PC-9 (cell line): Measurements from ENCODE around the gene DNAH2. TPM values are rescaled to one million over a fixed set of nuclear protein-coding genes. Genes with fewer than 3 reads are reported as not detected.

Source experiments
- BruUV-seq: library from RNA; stranded (reverse); fragments of 400-500 nt; replicated peaks from 2 replicates; lab custom pipeline; 2021; lab: Mats Ljungman, UMichigan
- CTCF ChIA-PET: fragments of 300-600 bp; sonication (Branson Sonifier 250); formaldehyde crosslinking; loops from one replicate; lab custom pipeline; 2022; ENCODE audit warnings: antibody characterized with exemption; lab: Charles Lee
- POLR2A ChIA-PET: fragments of 300-600 bp; sonication (Branson Sonifier 250); formaldehyde crosslinking; loops from one replicate; lab custom pipeline; 2022; ENCODE audit warnings: antibody characterized with exemption; ENCODE audit not compliant: unreplicated experiment; lab: Charles Lee
- DNase-seq, 2 experiments: peaks; one replicate each; pipeline versions ENCODE4 v3.0.0 to v3.0.0-alpha.2; 2015 to 2022; ENCODE audit warnings: mixed read lengths in 1 of 2
- H2AFZ ChIP-seq: fragments of 200-600 bp; sonication (generic); 2 replicates; pipeline ENCODE4 v1.8.1; 2017; ENCODE audit warnings: antibody characterized with exemption
- H3F3A ChIP-seq: fragments of 200-600 bp; sonication (generic); 2 replicates; pipeline ENCODE4 v1.8.1; 2017; ENCODE audit warnings: antibody characterized with exemption, mild to moderate bottlenecking, low read depth; ENCODE audit not compliant: insufficient read depth
- H3K27ac ChIP-seq: fragments of 200-600 bp; sonication (generic); 2 replicates; pipeline ENCODE4 v1.6.1; 2016; ENCODE audit warnings: mixed run types
- H3K27me3 ChIP-seq: fragments of 200-600 bp; sonication (generic); 2 replicates; pipeline ENCODE4 v1.6.1; 2016; ENCODE audit warnings: low read depth, mixed run types; ENCODE audit not compliant: insufficient read depth
- H3K36me3 ChIP-seq: fragments of 200-600 bp; sonication (generic); 2 replicates; pipeline ENCODE4 v1.6.1; 2016; ENCODE audit warnings: low read depth, mixed run types
- H3K4me1 ChIP-seq: fragments of 200-600 bp; sonication (generic); replicated peaks from 2 replicates; pipeline ENCODE4 v1.6.1; 2016; ENCODE audit warnings: mixed run types; ENCODE audit not compliant: insufficient read depth
- H3K4me2 ChIP-seq: fragments of 200-600 bp; sonication (generic); 2 replicates; pipeline ENCODE4 v1.6.1; 2017; ENCODE audit warnings: mixed run types
- H3K4me3 ChIP-seq: fragments of 200-600 bp; sonication (generic); 2 replicates; pipeline ENCODE4 v1.6.1; 2016; ENCODE audit warnings: mixed run types
- H3K79me2 ChIP-seq: fragments of 200-600 bp; sonication (generic); 2 replicates; pipeline ENCODE4 v1.6.1; 2017; ENCODE audit warnings: low read depth, mixed run types
- H3K9me2 ChIP-seq: fragments of 200-600 bp; sonication (generic); 2 replicates; pipeline ENCODE4 v1.8.1; 2017; ENCODE audit warnings: mild to moderate bottlenecking; ENCODE audit not compliant: insufficient read depth
- H3K9me3 ChIP-seq: fragments of 200-600 bp; sonication (generic); 2 replicates; pipeline ENCODE4 v1.8.1; 2016; ENCODE audit warnings: low read depth; ENCODE audit not compliant: insufficient read depth
- H4K20me1 ChIP-seq: fragments of 200-600 bp; sonication (generic); 2 replicates; pipeline ENCODE4 v1.8.1; 2017; ENCODE audit not compliant: insufficient read depth
- CTCF ChIP-seq: fragments of 200-600 bp; sonication (generic); conservative IDR thresholded peaks from 2 replicates; pipeline ENCODE4 v1.6.1; 2017; ENCODE audit warnings: mixed run types, antibody characterized with exemption, mild to moderate bottlenecking, moderate library complexity
- EZH2 ChIP-seq: fragments of 200-600 bp; sonication (generic); IDR thresholded peaks from 2 replicates; pipeline ENCODE4 v1.8.0; 2017; ENCODE audit warnings: antibody characterized with exemption, low read depth
- intact Hi-C: fragments of 100-400 bp; cut with micrococcal nuclease; formaldehyde crosslinking; loops from one replicate; pipeline ENCODE4 v1.10.0; 2022; ENCODE audit not compliant: unreplicated experiment
- total RNA-seq: library from RNA; stranded (reverse); gene quantifications from 2 replicates; pipeline ENCODE4 v1.2.3, GENCODE V29; 2021

Gene DNAH2
- total RNA-seq, 1 experiment from 2014 or later: 10.6 TPM

GRCh38 chr17:7825206-7825990 is 107.9 kb downstream of the DNAH2 start:
- no peak overlapping the region for H3K4me3 ChIP-seq
- no peak overlapping the region for H3K27ac ChIP-seq
- H2AFZ ChIP-seq: no peak overlapping the region
- H3F3A ChIP-seq: no peaks in the 10 kb centered on the region; the same call in 1 of the 2 replicates
- no peaks in the 10 kb centered on the region for H3K9me2 ChIP-seq
- H3K4me1 ChIP-seq: no peaks in the 10 kb centered on the region
- no peak overlapping the region for H3K4me2 ChIP-seq
- no peaks in the 10 kb centered on the region for H3K36me3 ChIP-seq
- ChIA-PET CTCF (interaction anchor here (0.6 to 1.5 kb wide), 4 partner anchors 12 to 216 kb away, joined by 3 to 4 read pairs (median 3); no protein-coding TSS in a partner anchor), POLR2A (interaction anchor here (0.6 kb wide), 1 partner anchor 34 kb away, joined by 4 read pairs; no protein-coding TSS in a partner anchor)
- no peaks in the 10 kb centered on the region for H4K20me1 ChIP-seq
- no peak for TF ChIP-seq CTCF
- TF ChIP-seq EZH2: no peak
- no peaks in the 10 kb centered on the region for H3K9me3 ChIP-seq
- DNase-seq: no peak
- no peaks in the 10 kb centered on the region for H3K79me2 ChIP-seq
- BruUV-seq: no TSS peak
- H3K27me3 ChIP-seq: no peaks in the 10 kb centered on the region
- intact Hi-C loops: no loop called here

GRCh38 chr17:7830616-7831015 is 113.1 kb downstream of the DNAH2 start:
- Histone ChIP-seq H3K4me1 (no peaks in the 10 kb centered on the region), H2AFZ (no peak overlapping the region), H3K4me3 (no peak overlapping the region), H3K4me2 (no peak overlapping the region), H3K79me2 (no peaks in the 10 kb centered on the region), H3K36me3 (no peaks in the 10 kb centered on the region), H3K27ac (no peak overlapping the region), H3K9me2 (no peaks in the 10 kb centered on the region), H3K27me3 (no peaks in the 10 kb centered on the region), H3F3A (no peaks in the 10 kb centered on the region; the same call in 1 of the 2 replicates), H4K20me1 (no peaks in the 10 kb centered on the region), H3K9me3 (no peaks in the 10 kb centered on the region)
- BruUV-seq: no TSS peak
- ChIA-PET POLR2A (no interaction called here), CTCF (no interaction called here)
- DNase-seq: no peak
- TF ChIP-seq EZH2 (no peak), CTCF (no peak)
- intact Hi-C loops: no loop called here

- Histone ChIP-seq H3K9me2 (no peaks in the 10 kb centered on the region), H4K20me1 (no peaks in the 10 kb centered on the region), H3K27me3 (no peaks in the 10 kb centered on the region), H3F3A (no peaks in the 10 kb centered on the region; the same call in 1 of the 2 replicates), H3K36me3 (no peaks in the 10 kb centered on the region), H3K4me1 (no peaks in the 10 kb centered on the region), H3K4me2 (no peak overlapping the region), H3K27ac (no peak overlapping the region), H3K79me2 (no peaks in the 10 kb centered on the region), H2AFZ (no peak overlapping the region), H3K9me3 (no peaks in the 10 kb centered on the region), H3K4me3 (no peak overlapping the region)
- CTCF ChIA-PET: no interaction called here
- DNase-seq: no peak
- POLR2A ChIA-PET: no interaction called here
- intact Hi-C loops: no loop called here
- no TSS peak for BruUV-seq
- TF ChIP-seq EZH2: no peak
Measured at GRCh38 chr17:7831233-7831632, 113.7 kb downstream of the DNAH2 start.
